Activated CD8-positive, alpha-beta memory T cell treated with anti-CD3 and anti-CD28 coated beads, Interleukin-2, amount 50 U/mL, for 48 hours (primary cell): ENCODE measurements around the gene CPLX4.

Source experiments
- DNase-seq: peaks from one replicate; pipeline ENCODE4 v3.0.0-alpha.2; 2020

The CPLX4 gene

GRCh38 chr18:59318460-59319050, at the start of gene CPLX4:
Gene CPLX4, minus strand, starts transcription at chr18:59318649. Its CDS starts 187 bp downstream, at chr18:59318462.
- DNase-seq = no peak

- no peak for DNase-seq
These were observed 41.9 kb upstream of the CPLX4 start for GRCh38 chr18:59360381-59360780.

- no peak for DNase-seq
These were observed 41.1 kb upstream of the CPLX4 start for GRCh38 chr18:59359576-59359952.

- DNase-seq = peak; percentile 98
These were observed 40.5 kb upstream of the CPLX4 start, which contains the start of gene LMAN1 for GRCh38 chr18:59358712-59359575. Gene LMAN1, minus strand, starts transcription at chr18:59359265. Its CDS starts 21 bp downstream, at chr18:59359244.

- no peak for DNase-seq
These were observed 39.9 kb upstream of the CPLX4 start for GRCh38 chr18:59358414-59358711.

GRCh38 chr18:59357928-59358327, 39.5 kb upstream of the CPLX4 start:
- no peak for DNase-seq

- DNase-seq = no peak
These were observed 36.3 kb upstream of the CPLX4 start for GRCh38 chr18:59354731-59355130.

- DNase-seq = no peak
These were observed 34.7 kb upstream of the CPLX4 start for GRCh38 chr18:59353079-59353680.

GRCh38 chr18:59352250-59352855, 33.9 kb upstream of the CPLX4 start:
- DNase-seq = no peak

GRCh38 chr18:59345556-59345955, 27.1 kb upstream of the CPLX4 start:
- DNase-seq = no peak

GRCh38 chr18:59344996-59345395, 26.5 kb upstream of the CPLX4 start:
- no peak for DNase-seq

GRCh38 chr18:59343926-59344325, 25.5 kb upstream of the CPLX4 start:
- no peak for DNase-seq

GRCh38 chr18:59340817-59341216, 22.4 kb upstream of the CPLX4 start:
- no peak for DNase-seq

- no peak for DNase-seq
These were observed 21.9 kb upstream of the CPLX4 start for GRCh38 chr18:59340312-59340711.

- DNase-seq = no peak
These were observed 14.5 kb upstream of the CPLX4 start for GRCh38 chr18:59332986-59333385.

- DNase-seq = no peak
These were observed 10.2 kb upstream of the CPLX4 start for GRCh38 chr18:59328683-59329082.

GRCh38 chr18:59325965-59326364, 7.5 kb upstream of the CPLX4 start:
- DNase-seq = no peak

- no peak for DNase-seq
These were observed 6.1 kb upstream of the CPLX4 start for GRCh38 chr18:59324623-59324971.

- DNase-seq = no peak
These were observed 5.6 kb upstream of the CPLX4 start for GRCh38 chr18:59323931-59324622.

- no peak for DNase-seq
These were observed 6.8 kb downstream of the CPLX4 start for GRCh38 chr18:59311631-59312030.

GRCh38 chr18:59308938-59309260, 9.6 kb downstream of the CPLX4 start:
- DNase-seq = no peak

GRCh38 chr18:59308248-59308937, 10.1 kb downstream of the CPLX4 start:
- peak; percentile 90 for DNase-seq

- DNase-seq = no peak
These were observed 11.8 kb downstream of the CPLX4 start for GRCh38 chr18:59306640-59307039.
